Suppressor macrophage treated with lipopolysaccharide for 1 hour (primary cell): ENCODE data around the gene PEPD.

ENCODE experiments used
- DNase-seq, 3 donors: peaks; one replicate each; pipeline ENCODE4 v3.0.0-alpha.2; 2020 to 2022

Gene PEPD

GRCh38 chr19:33393286-33394005 is 128.1 kb downstream of the PEPD start:
- DNase-seq = no peak

- no peak for DNase-seq
These were observed 129.0 kb downstream of the PEPD start for GRCh38 chr19:33392341-33393285.

GRCh38 chr19:33391631-33392249 is 129.9 kb downstream of the PEPD start:
- no peak for DNase-seq

GRCh38 chr19:33390908-33391630 is 130.5 kb downstream of the PEPD start:
- DNase-seq = no peak

GRCh38 chr19:33390101-33390907 is 131.3 kb downstream of the PEPD start:
- no peak for DNase-seq

GRCh38 chr19:33389421-33390100 is 132.0 kb downstream of the PEPD start:
- DNase-seq = no peak

GRCh38 chr19:33388725-33389420 is 132.7 kb downstream of the PEPD start:
- no peak for DNase-seq

GRCh38 chr19:33388231-33388724 is 133.3 kb downstream of the PEPD start:
- no peak for DNase-seq

GRCh38 chr19:33387351-33388230 is 134.0 kb downstream of the PEPD start:
- DNase-seq = no peak

- DNase-seq = no peak
These were observed 135.2 kb downstream of the PEPD start for GRCh38 chr19:33386361-33386858.

GRCh38 chr19:33385956-33386355 is 135.6 kb downstream of the PEPD start:
- no peak for DNase-seq

- no peak for DNase-seq
These were observed 136.6 kb downstream of the PEPD start for GRCh38 chr19:33384983-33385382.

- DNase-seq = no peak
These were observed 137.8 kb downstream of the PEPD start for GRCh38 chr19:33383720-33384292.

GRCh38 chr19:33382982-33383381 is 138.6 kb downstream of the PEPD start:
- DNase-seq = no peak

GRCh38 chr19:33382006-33382405 is 139.6 kb downstream of the PEPD start:
- no peak for DNase-seq

GRCh38 chr19:33381101-33381500 is 140.5 kb downstream of the PEPD start:
- DNase-seq = no peak

- no peak for DNase-seq
These were observed 142.3 kb downstream of the PEPD start for GRCh38 chr19:33379151-33379829.
